HepG2 (cell line): ENCODE data around the gene TEDC2. TPM values are rescaled to one million over a fixed set of nuclear protein-coding genes. Genes with fewer than 3 reads are reported as not detected.

ENCODE experiments used
- CCDC6 ChIP-seq: sonication (generic); formaldehyde crosslinking; IDR thresholded peaks from 2 replicates; pipeline ENCODE4 v1.8.1; 2022; ENCODE audit warnings: mild to moderate bottlenecking, missing genetic modification reagents, moderate library complexity
- CEBPG ChIP-seq: IDR thresholded peaks from 2 replicates; pipeline ENCODE4 v1.6.1; 2016
- HDAC6 ChIP-seq: fragments of 200-600 bp; sonication (generic); IDR thresholded peaks from 2 replicates; pipeline ENCODE4 v1.7.0; 2017; ENCODE audit warnings: mild to moderate bottlenecking, antibody characterized with exemption, low read length, low read depth
- HMG20A ChIP-seq: IDR thresholded peaks from 2 replicates; pipeline ENCODE4 v1.6.1; 2016; ENCODE audit warnings: borderline replicate concordance
- IRX3 ChIP-seq: sonication (generic); formaldehyde crosslinking; IDR thresholded peaks from 2 replicates; pipeline ENCODE4 v1.8.1; 2023; ENCODE audit warnings: mild to moderate bottlenecking, low read depth, missing genetic modification reagents, borderline replicate concordance
- POGZ ChIP-seq: sonication (generic); formaldehyde crosslinking; IDR thresholded peaks from 2 replicates; pipeline ENCODE4 v1.4.0; 2020; ENCODE audit warnings: mild to moderate bottlenecking, missing genetic modification reagents
- SRSF9 ChIP-seq: fragments of 200-400 bp; formaldehyde crosslinking; IDR thresholded peaks from 2 replicates; pipeline ENCODE4 v1.6.1; 2018; ENCODE audit warnings: borderline replicate concordance, mild to moderate bottlenecking, low read depth, low read length; ENCODE audit not compliant: insufficient read depth, poor library complexity, severe bottlenecking
- ZC3H4 ChIP-seq: sonication (generic); formaldehyde crosslinking; IDR thresholded peaks from 2 replicates; pipeline ENCODE4 v1.4.0; 2020; ENCODE audit warnings: missing genetic modification reagents, borderline replicate concordance
- ZFP36L1 ChIP-seq: sonication (generic); formaldehyde crosslinking; IDR thresholded peaks from 2 replicates; pipeline ENCODE4 v1.8.0; 2022; ENCODE audit warnings: mild to moderate bottlenecking, missing genetic modification reagents, moderate library complexity
- ZIK1 ChIP-seq: sonication (generic); formaldehyde crosslinking; IDR thresholded peaks from 2 replicates; pipeline ENCODE4 v1.5.0; 2020; ENCODE audit warnings: mild to moderate bottlenecking, low read depth, missing genetic modification reagents, borderline replicate concordance
- ZNF318 ChIP-seq: sonication (generic); formaldehyde crosslinking; IDR thresholded peaks from 2 replicates; pipeline ENCODE4 v1.4.0; 2020; ENCODE audit warnings: mild to moderate bottlenecking, missing genetic modification reagents
- ZNF556 ChIP-seq: sonication (generic); formaldehyde crosslinking; IDR thresholded peaks from 2 replicates; pipeline ENCODE4 v1.4.0; 2020; ENCODE audit warnings: mild to moderate bottlenecking, missing genetic modification reagents, borderline replicate concordance
- ZNF557 ChIP-seq: sonication (generic); formaldehyde crosslinking; IDR thresholded peaks from 2 replicates; pipeline ENCODE4 v1.4.0; 2020; ENCODE audit warnings: missing genetic modification reagents
- ZNF713 ChIP-seq: sonication (generic); formaldehyde crosslinking; IDR thresholded peaks from 2 replicates; pipeline ENCODE4 v1.4.0; 2020; ENCODE audit warnings: mild to moderate bottlenecking, missing genetic modification reagents
- ZNF800 ChIP-seq: sonication (generic); formaldehyde crosslinking; IDR thresholded peaks from 2 replicates; pipeline ENCODE4 v1.4.0; 2020; ENCODE audit warnings: missing genetic modification reagents
- polyA plus RNA-seq, 8 experiments: library from polyadenylated mRNA; depleted of rRNA in 3 of 8; stranded (reverse) in 7 of 8; unstranded in 1 of 8; fragments of >200 nt; fragmentation: Illumina TruSeq in 4 of 8; extraction: Trizol in 4 of 8; gene quantifications; 2 replicates each; pipeline versions ENCODE4 v1.2.1 to v1.2.3, GENCODE V29; 2011 to 2016; ENCODE audit warnings: low read depth in 4 of 8, missing spikeins in 1 of 8, mixed read lengths in 1 of 8; ENCODE audit not compliant: insufficient read depth in 1 of 8
- total RNA-seq, 5 experiments: library from RNA; depleted of rRNA; stranded (reverse); fragments of >200 nt; fragmentation: Illumina TruSeq; extraction: Trizol; gene quantifications; 2 replicates each; pipeline ENCODE4 v1.2.3, GENCODE V29; 2016; ENCODE audit warnings: low read depth in 1 of 5
- TF ChIP-seq, protein P1 (sequence below): sonication (generic); formaldehyde crosslinking; IDR thresholded peaks from 2 replicates; pipeline ENCODE4 v1.4.0; 2020; ENCODE audit warnings: missing genetic modification reagents

Gene TEDC2
- total and polyA plus RNA-seq, 2 of the 13 experiments (the other 11 are each of a cell fraction or from before 2014, with no cell fraction given): 6.2 to 24.4 TPM

- no peak for TF ChIP-seq HMG20A
- no peak for TF ChIP-seq POGZ (CRISPR knock-in tag)
- no peak; the same call in 1 of the 2 replicates for TF ChIP-seq ZNF556 (CRISPR knock-in tag)
- 0 out of 2 replicates have a peak, but pooled peaks have one; percentile 68 for TF ChIP-seq ZFP36L1 (CRISPR knock-in tag)
- peak; percentile 32; the same call in 1 of the 2 replicates for TF ChIP-seq ZIK1 (CRISPR knock-in tag)
- 0 out of 2 replicates have a peak, but pooled peaks have one; percentile 50 for TF ChIP-seq ZNF557 (CRISPR knock-in tag)
- TF ChIP-seq ZNF318 (CRISPR knock-in tag): peak; percentile 82; the same call in 1 of the 2 replicates
- no peak for TF ChIP-seq SRSF9
- TF ChIP-seq IRX3 (CRISPR knock-in tag): no peak
- TF ChIP-seq CCDC6: peak; percentile 84; the same call in 1 of the 2 replicates
- TF ChIP-seq, protein P1, sequence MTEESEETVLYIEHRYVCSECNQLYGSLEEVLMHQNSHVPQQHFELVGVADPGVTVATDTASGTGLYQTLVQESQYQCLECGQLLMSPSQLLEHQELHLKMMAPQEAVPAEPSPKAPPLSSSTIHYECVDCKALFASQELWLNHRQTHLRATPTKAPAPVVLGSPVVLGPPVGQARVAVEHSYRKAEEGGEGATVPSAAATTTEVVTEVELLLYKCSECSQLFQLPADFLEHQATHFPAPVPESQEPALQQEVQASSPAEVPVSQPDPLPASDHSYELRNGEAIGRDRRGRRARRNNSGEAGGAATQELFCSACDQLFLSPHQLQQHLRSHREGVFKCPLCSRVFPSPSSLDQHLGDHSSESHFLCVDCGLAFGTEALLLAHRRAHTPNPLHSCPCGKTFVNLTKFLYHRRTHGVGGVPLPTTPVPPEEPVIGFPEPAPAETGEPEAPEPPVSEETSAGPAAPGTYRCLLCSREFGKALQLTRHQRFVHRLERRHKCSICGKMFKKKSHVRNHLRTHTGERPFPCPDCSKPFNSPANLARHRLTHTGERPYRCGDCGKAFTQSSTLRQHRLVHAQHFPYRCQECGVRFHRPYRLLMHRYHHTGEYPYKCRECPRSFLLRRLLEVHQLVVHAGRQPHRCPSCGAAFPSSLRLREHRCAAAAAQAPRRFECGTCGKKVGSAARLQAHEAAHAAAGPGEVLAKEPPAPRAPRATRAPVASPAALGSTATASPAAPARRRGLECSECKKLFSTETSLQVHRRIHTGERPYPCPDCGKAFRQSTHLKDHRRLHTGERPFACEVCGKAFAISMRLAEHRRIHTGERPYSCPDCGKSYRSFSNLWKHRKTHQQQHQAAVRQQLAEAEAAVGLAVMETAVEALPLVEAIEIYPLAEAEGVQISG (CRISPR knock-in tag): no peak; the same call in 1 of the 2 replicates
- TF ChIP-seq CEBPG (CRISPR knock-in tag): no peak
- TF ChIP-seq ZC3H4 (CRISPR knock-in tag): no peak
- no peak for TF ChIP-seq ZNF800 (CRISPR knock-in tag)
- no peak for TF ChIP-seq HDAC6
- TF ChIP-seq ZNF713: no peak
Observed at GRCh38 chr16:2429034-2429770, 30.7 kb upstream of the TEDC2 start, which contains the start of gene CCNF (continued).
